PC-9 (cell line): ENCODE measurements around the gene CIDEA.

Source experiments
- EZH2 ChIP-seq: fragments of 200-600 bp; sonication (generic); IDR thresholded peaks from 2 replicates; pipeline ENCODE4 v1.8.0; 2017; ENCODE audit warnings: antibody characterized with exemption, low read depth
- TF ChIP-seq, protein P1 (sequence below): fragments of 200-600 bp; sonication (generic); conservative IDR thresholded peaks from 2 replicates; pipeline ENCODE4 v1.6.1; 2017; ENCODE audit warnings: mixed run types, antibody characterized with exemption, mild to moderate bottlenecking, moderate library complexity

- TF ChIP-seq, protein P1, sequence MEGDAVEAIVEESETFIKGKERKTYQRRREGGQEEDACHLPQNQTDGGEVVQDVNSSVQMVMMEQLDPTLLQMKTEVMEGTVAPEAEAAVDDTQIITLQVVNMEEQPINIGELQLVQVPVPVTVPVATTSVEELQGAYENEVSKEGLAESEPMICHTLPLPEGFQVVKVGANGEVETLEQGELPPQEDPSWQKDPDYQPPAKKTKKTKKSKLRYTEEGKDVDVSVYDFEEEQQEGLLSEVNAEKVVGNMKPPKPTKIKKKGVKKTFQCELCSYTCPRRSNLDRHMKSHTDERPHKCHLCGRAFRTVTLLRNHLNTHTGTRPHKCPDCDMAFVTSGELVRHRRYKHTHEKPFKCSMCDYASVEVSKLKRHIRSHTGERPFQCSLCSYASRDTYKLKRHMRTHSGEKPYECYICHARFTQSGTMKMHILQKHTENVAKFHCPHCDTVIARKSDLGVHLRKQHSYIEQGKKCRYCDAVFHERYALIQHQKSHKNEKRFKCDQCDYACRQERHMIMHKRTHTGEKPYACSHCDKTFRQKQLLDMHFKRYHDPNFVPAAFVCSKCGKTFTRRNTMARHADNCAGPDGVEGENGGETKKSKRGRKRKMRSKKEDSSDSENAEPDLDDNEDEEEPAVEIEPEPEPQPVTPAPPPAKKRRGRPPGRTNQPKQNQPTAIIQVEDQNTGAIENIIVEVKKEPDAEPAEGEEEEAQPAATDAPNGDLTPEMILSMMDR: no peak
- no peak for TF ChIP-seq EZH2
Measured at GRCh38 chr18:12301263-12302005, 47.3 kb downstream of the CIDEA start.
